Measurements from ENCODE around the gene AGAP4. TPM values are rescaled to one million over a fixed set of nuclear protein-coding genes. Genes with fewer than 3 reads are reported as not detected.
"Not testable (repeated sequence)": the region's sequence is repeated elsewhere in the genome, so short reads cannot be mapped to it uniquely, and the experiment has no call there.

The AGAP4 gene
- total RNA-seq, 1 experiment from 2014 or later = 20.4 TPM

GRCh38 chr10:45812959-45813358 lies 34.3 kb downstream of the AGAP4 start:
- H2BK15ac ChIP-seq (ENCODE audit: low read depth, low read length); H3K9ac ChIP-seq (ENCODE audit: extremely low read depth, insufficient read length, low read length); H3K79me1 ChIP-seq (ENCODE audit: insufficient read depth, low read depth, low read length, poor library complexity, severe bottlenecking); H2BK5ac ChIP-seq (ENCODE audit: insufficient read length, low read length); H3K27ac Mint-ChIP-seq; H3K27me3 ChIP-seq (ENCODE audit: insufficient read depth, low read length); H3K4me2 ChIP-seq (ENCODE audit: insufficient read depth, insufficient read length, low read length); H4K8ac ChIP-seq (replicated peaks; ENCODE audit: insufficient read length, low read depth, low read length); H3K27ac ChIP-seq (ENCODE audit: insufficient read length, low read depth, low read length); H3K14ac ChIP-seq (ENCODE audit: insufficient read depth, low read length); H3K4me1 ChIP-seq (ENCODE audit: insufficient read depth, low read length); H2BK12ac ChIP-seq (ENCODE audit: insufficient read length, low read depth, low read length); H3K18ac ChIP-seq (ENCODE audit: insufficient read length, low read depth, low read length); H2AFZ ChIP-seq (ENCODE audit: low read length); H4K20me1 ChIP-seq (ENCODE audit: control insufficient read depth, insufficient read depth, insufficient read length); H2BK120ac ChIP-seq (ENCODE audit: low read depth, low read length, poor library complexity, severe bottlenecking); H3T11ph ChIP-seq (ENCODE audit: low read length); H2AK5ac ChIP-seq (ENCODE audit: insufficient read length, low read length); H3K23ac ChIP-seq (ENCODE audit: insufficient read length, low read depth, low read length); H3K4ac ChIP-seq (ENCODE audit: low read depth, low read length); H3K9me3 ChIP-seq (ENCODE audit: control insufficient read depth, low read depth, low read length); H3K56ac ChIP-seq (ENCODE audit: insufficient read length, low read depth, low read length); H3K4me3 Mint-ChIP-seq; H3K79me2 ChIP-seq (ENCODE audit: insufficient read depth, low read length); H4K91ac ChIP-seq (ENCODE audit: insufficient read length, low read depth, low read length); H4K5ac ChIP-seq (ENCODE audit: insufficient read length, low read depth, low read length); H3K23me2 ChIP-seq (ENCODE audit: insufficient read length, low read depth, low read length, poor library complexity, severe bottlenecking); H3K9me3 Mint-ChIP-seq; H3K27me3 Mint-ChIP-seq (ENCODE audit: low read depth); DNase-seq; H3K36me3 Mint-ChIP-seq (ENCODE audit: insufficient read depth in 1 of 3, low read depth in 3 of 3); H3K4me1 Mint-ChIP-seq; H2BK20ac ChIP-seq (ENCODE audit: low read depth, low read length, poor library complexity, severe bottlenecking): not testable (repeated sequence)
- WGBS (ENCODE audit: extremely low coverage, insufficient read length, low lambda C conversion rate) = no CpG with 5 or more reads among the region's 13 CpGs

Measured in H9 (cell line).